ENCODE results near the gene CISD3.

Gene CISD3

GRCh38 chr17:38729368-38729885 is 714 bp upstream of the CISD3 start:
- DNase-seq, result no peak

DNA sequence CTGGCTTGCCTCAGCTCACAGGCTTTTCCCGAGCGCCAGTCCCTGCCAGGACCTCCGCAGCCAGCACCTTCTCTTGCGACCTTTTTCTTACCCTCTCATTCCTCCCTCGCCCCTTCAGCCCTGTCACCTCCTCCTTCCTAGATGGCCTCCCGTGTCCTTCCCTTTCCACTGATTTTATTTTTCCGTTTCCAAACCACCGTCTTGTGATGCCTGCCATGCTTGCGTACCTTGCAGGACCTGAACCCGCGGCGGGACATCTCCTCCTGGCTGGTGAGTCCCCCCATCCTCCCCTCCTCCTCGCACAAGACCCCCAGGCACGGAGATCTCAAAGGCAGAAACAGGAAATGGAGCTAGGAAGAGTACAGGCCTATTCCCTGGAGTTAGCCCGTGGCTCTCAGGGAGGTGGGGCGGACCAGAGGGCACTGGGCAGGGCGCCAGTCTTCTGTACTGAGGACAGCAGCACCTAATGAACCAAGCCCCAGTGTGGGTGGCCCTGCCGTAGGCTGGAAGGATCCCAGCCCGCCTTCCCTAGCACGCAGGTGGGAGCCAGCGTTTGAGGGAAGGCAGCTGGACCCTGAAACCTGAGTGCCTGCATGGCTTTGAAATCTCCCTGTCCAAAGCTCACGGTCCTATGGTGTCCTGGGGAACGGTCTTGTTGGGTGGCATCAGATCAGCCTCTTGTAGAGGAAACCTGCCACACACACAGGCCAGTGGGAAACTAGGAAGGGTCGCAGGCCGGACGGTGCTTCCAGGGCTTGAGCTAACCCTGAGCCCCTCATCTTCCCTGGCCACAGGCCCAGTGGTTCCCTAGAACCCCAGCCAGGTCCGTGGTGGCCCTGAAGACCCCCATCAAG is 612 bp downstream of the CISD3 start:
- DNase-seq, result peak; percentile 67

GRCh38 chr17:38731526-38732294 is 1.6 kb downstream of the CISD3 start:
- DNase-seq, result no peak

DNA sequence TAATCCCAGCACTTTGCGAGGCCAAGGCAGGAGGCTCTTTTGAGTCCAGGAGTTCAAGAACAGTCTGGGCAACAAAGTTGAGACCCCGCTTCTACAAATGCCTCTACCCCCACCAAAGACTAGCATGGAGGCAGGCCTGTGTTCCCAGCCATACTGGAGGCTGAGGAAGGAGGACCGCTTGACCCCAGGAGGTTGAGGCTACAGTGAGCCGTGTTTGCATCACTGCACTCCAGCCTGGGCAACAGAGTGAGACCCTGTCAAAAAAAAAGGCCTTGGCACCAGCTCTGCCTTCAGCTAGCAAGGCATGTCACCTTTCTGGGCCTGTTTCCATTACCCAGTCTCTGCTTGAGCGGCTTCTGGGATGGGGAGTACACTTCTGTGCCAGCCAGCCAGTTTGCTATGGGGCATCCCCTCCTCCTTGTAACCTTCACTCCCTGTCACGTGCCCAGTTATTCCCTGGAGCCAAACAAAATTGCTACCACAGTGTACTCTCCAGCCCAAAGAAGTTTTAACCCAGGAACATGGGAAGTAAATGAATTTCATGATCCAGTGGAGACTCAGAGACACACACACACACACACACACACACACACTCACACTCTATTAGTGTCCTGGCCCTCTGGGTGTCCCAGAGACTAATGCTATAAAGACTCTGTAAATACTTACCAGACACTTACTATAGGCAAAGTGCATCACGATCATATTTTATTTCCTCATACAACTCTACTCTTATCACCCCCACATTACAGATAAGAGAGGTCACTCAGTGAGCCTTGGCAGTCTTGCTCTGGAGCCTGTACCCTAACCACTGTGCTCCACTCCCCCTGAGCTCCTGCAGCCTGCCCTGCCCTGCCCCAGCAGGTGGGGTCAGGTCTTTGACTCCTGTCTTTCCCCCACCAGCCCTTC is 2.5 kb downstream of the CISD3 start:
- DNase-seq, result no peak

- DNase-seq, result no peak
Observed at GRCh38 chr17:38733282-38733981, 3.3 kb downstream of the CISD3 start.

DNA sequence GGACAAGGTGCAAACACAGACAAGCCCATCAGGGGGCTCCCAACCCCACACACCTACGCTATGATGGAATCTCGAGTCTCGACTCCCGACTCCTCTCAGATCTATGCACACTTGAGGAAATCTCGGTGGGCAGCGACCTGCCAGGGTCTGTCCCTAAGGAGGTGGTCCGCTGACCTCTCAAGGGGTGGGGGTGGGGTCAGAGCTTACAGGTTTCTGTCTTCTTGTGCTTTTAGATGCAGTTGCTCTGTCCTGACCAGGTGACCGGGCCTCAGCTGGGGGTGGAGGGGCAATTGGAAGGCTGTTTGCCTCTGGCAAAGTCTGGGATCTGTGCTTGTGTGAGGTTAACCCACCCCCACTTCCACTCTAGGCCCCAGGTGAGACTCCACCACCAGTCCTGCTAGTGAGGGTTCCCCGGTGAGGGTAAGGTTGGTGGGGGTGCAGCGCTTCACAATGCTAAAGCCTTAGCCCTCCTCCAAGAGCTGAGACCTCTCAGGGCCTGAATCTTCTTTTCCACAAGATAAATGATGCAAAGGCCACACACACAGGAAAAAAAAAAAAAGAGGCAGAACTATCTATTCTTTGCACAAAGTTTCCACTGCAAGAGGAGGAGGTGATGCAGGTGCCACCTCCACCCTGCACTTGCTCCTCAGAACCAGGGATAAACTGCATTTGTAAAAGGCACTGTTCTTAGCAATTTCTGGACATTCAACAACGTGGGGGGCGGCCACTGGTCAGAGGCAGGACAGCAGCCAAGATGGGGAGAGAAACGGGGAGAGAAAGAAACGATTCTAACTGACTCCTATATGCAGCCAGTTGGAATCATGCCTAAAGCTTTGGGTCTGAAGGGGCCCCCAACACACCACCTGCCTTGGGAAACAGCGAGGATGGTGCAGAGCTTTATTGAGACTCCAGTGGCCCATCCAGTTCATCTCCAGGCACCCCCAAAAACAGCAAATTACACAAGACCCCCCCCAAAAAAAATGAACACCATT is 4.1 kb downstream of the CISD3 start:
- DNase-seq, result no peak

DNA sequence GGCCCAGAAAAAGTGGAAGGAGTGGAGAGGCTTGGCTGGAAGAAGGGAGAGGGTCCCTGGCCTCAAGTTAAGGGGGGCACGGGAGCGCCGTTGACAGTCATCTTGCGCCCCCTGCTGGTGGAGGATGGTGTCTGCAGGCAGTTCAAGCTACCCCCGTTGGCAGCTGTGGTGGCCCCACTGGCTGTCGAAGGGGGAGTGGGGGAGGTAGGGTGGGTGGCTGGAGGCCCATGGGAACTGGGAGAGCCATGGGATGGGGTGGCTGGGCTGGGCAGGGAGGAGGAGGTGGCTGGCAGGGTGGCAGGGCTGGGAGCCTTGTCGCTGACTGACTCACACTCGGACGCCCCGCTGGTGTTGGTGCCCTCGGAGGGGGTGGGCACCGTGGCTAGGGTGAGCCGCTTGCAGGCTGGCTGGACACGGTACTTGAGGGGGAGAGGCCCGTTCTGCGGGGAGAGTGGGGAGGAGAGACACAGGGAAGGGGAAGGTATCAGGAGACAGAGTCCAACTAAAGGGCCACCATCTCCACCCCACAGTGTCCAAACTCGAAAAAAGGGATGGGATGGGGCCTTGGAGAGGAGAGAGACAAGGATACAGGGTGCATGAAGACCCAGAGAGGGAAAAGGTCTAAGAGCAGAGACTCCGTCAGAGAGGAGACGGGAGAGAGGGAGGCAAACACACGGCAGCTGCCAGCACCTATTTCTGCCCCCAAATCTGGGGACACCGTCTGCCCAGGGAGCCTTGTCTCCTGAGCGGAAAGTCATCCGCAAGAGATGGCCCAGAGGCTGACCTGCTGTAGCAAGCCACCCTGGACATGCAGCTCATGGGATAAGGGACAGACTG is 5.2 kb downstream of the CISD3 start:
- DNase-seq, result no peak

DNA sequence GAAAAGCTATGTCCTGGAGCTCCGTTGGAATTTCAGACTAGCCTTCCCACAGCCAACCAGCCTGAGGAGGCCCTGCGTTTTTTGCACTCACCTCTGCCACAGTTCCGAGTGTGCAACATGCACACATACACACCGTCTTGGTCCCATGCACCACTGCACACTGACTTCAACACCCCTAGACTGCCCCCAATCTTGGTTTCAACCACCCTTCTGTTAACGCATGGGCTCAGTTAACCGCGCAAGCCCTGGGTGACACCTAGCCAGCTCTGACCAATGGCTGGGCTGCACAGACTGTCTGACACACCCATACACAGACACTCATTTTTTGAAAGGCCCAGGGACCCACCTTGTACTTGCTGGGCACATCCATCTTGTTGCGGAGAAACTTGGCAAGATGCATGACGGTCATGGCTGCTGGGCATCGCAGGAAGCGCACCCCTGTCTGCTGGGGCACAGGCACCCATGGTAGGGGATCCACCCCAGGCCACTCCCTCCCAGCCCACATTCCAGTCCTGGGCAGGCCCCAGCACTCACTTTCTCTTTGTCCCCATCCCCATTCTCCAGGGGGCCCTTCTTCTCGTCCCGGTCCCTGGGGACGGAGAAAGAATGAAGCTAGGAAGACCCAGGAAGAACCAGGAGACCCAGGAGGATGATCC is 8.0 kb downstream of the CISD3 start:
- DNase-seq, result no peak

- DNase-seq, result no peak
Observed at GRCh38 chr17:38738686-38739085, 8.5 kb downstream of the CISD3 start.

DNA sequence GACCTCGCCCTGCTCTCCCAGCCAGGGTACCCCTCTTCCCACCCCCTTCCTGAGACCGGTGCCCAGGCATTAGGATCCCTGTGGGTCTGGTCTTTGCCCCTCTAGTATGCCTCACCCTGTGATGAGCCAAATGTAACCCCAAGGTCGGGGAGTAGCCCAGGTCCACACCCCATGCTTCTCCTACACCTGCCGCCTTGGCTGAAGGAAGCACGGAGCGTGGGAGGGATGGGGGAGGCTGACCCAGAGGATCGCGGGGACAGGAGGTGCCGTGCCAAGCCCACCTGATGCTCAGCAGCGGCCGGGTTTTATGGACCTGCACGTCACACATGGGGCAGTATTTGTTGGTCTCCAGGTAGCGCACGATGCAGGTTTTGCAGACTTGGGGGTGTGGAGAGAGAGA is 9.2 kb downstream of the CISD3 start:
- no peak for DNase-seq

DNA sequence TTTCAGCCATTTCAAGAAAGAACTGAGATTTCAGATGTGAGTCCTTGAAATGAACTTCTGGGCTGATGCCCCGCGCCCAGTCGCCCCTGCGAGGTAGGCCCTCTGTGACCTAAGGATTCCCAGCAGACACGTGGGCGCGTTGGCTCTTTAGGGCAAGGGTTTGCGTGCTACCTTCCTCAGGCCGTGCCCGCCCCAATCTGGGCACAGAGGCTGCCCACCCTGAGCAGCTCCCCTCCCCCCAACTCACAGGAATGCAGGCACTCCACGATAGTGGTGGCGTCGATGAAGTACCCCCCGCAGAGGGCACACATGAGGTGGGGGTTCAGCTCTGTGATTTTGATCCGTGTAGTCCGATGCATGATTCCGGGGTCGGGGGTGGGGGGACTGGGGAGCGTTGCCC is 9.9 kb downstream of the CISD3 start:
- DNase-seq, result no peak

DNA sequence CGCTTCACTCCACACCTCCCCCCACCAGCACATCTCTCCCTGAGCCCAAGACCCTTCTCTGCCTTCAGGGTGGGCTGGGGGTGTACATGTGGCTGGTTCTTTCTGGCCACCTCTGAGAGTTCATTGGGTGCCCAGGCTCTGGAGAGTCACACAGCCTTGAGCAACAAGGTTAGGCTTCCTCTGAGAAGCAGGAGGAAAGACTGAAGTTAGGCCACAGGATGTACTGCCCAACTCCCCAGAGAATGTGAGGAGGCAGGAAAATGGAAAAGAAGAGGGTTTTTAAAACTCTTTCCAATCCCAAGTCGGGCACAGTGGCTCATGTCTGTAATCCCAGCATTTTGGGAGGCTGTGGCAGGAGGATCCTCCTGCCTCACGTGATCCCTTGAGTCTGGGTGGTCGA is 10.7 kb downstream of the CISD3 start:
- no peak for DNase-seq

DNA sequence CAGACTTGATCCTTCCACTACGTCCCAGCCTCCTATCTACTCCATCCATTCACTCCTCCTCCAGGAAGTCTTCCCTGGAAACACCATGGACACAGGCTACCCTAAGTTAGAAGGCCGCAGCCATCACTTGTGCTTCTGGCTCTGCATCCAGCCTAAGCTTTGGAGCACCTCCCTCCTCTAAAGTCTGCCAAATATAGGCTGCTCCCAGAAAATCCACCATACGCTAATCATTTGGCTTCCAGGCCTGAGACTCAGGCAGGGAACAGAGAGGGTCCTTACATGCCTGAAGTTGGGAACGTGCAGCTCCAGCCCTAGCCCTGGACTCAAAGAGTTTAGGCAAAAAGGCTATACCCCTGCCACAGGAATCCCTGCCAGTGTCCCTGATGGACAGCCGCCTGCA is 11.3 kb downstream of the CISD3 start:
- DNase-seq, result no peak

DNA sequence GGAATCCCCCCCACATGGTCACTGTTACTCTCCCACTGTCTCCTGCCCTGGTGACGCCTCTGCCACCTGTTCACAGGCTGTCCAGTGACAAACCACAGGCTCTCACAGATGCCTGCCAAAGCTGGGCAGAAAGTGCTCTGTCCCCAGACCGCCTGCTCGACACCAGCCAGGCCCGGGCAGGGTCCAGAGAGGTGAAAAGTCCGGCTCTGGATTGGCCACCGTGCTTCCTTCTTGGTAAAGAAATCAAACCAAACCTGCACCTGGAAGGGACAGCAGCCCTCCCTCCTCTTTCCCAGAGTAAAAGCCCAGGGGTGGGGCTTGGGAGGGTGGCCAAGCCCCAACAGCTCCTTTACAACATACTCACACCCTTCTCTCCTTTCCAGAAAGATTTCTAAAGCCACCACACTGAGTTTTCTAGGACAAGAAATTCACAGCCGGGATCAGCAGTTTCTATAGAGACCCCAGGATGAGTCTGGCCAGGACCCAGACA is 11.8 kb downstream of the CISD3 start:
- no peak for DNase-seq

DNA sequence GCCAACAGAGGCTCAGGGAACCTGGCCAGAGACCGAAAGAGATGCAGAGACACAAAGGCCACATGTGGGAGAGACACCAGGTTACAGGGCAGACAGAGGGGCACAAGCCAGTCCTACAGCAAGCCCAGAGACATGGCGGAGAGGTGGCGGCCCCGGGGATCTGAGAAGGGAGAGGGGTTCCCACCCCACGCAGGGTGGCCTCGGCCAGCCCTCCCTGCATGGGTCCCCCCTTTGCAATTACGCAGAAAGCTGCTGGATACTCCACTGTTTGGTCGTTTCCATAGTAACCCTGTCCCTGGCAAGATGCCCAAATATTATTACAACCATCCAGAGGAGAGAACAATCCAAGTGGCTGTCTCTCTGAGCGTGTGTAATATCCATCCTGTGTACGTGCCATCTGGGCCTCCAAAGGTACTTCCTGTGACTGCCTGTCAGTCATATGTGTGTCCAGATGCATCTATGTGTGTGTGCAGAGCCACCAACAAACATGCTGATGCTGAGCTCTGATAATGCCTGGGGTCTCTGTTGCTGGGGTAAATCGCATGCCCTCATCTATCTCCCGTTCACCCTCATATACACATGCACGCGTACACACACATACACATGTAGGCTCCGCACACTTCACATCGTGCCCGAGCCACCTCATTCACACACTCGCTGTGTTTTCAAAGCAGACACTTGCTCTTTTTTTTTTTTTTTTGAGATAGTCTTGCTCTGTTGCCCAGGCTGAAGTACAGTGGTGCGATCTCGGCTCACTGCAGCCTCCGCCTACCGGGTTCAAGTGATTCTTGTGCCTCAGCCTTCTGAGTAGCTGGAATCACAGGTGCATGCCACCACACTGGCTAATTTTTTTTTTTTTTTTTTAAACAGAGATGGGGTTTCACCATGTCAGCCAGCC is 12.5 kb downstream of the CISD3 start:
- peak; percentile 41 for DNase-seq

DNA sequence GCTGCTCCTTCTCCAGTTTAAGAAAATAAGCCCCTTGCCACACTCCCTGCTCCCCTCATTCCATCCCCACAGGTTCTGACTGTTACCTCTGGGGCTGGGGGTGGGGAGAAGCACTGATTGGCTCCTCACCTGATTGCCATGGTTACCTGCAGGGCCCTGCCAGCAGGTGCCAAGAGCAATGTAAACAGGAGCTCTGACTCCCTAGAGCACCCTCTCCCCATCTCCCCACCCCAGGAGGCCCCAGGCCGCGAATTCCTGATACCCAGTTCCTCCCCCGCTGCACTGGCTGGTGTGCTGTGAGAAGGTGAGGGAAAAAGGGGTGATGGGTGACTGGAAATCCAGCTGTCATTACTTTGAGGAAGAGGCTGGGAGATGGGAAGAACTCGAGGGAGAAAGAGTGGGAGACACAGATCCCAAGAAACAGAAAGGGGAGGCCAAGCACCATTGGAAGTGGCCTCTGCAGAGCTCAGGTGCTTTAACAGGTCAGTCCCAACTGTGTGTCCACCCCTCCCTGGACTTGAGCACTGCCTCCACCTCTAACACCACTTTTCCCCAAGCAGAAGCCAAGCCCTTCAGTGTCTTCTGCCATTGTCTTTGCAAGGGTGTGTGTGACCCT is 13.5 kb downstream of the CISD3 start:
- peak; percentile 27 for DNase-seq

GRCh38 chr17:38745545-38745944 is 15.4 kb downstream of the CISD3 start:
- peak; percentile 29 for DNase-seq
